ENCODE data around the gene LHFPL3. TPM values are rescaled to one million over a fixed set of nuclear protein-coding genes. Genes with fewer than 3 reads are reported as not detected.

LHFPL3 gene
- total RNA-seq, 1 donor from 2014 or later = 0.30 TPM

DNA sequence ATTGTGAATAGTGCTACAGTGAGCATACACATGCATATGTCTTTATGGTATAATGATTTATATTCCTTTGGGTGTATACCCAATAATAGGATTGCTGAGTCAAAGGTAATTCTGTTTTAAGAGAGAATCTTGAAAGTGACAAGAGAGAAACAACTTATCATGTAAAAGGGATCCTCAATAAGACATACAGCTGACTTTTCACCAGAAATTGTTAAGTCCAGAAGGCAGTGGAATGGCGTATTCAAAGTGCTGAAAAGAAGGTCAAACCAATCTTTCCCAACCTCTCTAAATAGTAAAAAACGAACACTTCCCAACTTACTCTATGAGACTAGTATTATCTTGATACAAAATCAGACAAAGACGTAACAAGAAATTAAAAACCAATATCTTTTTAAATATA is 59.8 kb downstream of the LHFPL3 start:
- TF ChIP-seq, protein P1, sequence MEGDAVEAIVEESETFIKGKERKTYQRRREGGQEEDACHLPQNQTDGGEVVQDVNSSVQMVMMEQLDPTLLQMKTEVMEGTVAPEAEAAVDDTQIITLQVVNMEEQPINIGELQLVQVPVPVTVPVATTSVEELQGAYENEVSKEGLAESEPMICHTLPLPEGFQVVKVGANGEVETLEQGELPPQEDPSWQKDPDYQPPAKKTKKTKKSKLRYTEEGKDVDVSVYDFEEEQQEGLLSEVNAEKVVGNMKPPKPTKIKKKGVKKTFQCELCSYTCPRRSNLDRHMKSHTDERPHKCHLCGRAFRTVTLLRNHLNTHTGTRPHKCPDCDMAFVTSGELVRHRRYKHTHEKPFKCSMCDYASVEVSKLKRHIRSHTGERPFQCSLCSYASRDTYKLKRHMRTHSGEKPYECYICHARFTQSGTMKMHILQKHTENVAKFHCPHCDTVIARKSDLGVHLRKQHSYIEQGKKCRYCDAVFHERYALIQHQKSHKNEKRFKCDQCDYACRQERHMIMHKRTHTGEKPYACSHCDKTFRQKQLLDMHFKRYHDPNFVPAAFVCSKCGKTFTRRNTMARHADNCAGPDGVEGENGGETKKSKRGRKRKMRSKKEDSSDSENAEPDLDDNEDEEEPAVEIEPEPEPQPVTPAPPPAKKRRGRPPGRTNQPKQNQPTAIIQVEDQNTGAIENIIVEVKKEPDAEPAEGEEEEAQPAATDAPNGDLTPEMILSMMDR (IDR thresholded peaks at IDR 0.05) = no peak
- TF ChIP-seq EZH2 (IDR thresholded peaks at IDR 0.05) (no peak), EZH2phosphoT487 (IDR thresholded peaks at IDR 0.05) (no peak)
- peaks cover 2% of the 10 kb centered on the region for H3K27me3 Mint-ChIP-seq (ENCODE audit: insufficient read depth, low read depth)

DNA sequence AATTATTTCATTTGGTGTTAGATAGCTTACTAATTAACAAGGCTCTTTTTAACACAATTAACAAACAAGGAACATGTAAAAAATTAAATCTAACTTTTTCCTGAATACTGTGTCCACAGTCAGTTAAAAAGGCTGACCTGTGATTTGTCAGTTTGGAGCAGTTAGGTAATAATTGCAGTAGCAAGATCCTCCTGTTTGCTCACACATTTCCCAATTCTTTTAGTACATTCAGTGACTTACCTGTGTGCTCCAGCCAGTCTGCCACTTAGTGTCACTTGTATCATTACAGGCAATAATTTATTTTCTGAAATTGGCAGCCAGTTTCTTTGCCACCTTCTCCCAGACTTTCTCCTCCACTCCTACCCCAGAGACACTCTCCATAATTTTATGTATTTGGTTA is 66.8 kb downstream of the LHFPL3 start:
- no peak for DNase-seq (ENCODE audit: low spot score)
- Histone ChIP-seq H3K9me3 (ENCODE audit: low read depth) (peaks cover 3% of the 10 kb centered on the region), H3K27ac (no peak overlapping the region), H3F3A (ENCODE audit: low read depth) (no peaks in the 10 kb centered on the region), H4K20me1 (ENCODE audit: low read depth) (no peaks in the 10 kb centered on the region), H3K4me3 (no peak overlapping the region), H3K27me3 (no peaks in the 10 kb centered on the region), H3K79me2 (ENCODE audit: low read depth) (no peaks in the 10 kb centered on the region), H3K36me3 (no peaks in the 10 kb centered on the region), H2AFZ (replicated peaks) (no peak overlapping the region), H3K4me1 (no peaks in the 10 kb centered on the region), H3K9ac (no peak overlapping the region), H3K4me2 (no peak overlapping the region)
- H3K27ac Mint-ChIP-seq = no peak overlapping the region
- H3K4me1 Mint-ChIP-seq = no peaks in the 10 kb centered on the region
- H3K36me3 Mint-ChIP-seq = no peaks in the 10 kb centered on the region
- H3K9me3 Mint-ChIP-seq = peaks cover 5% of the 10 kb centered on the region
- no peak overlapping the region for H3K4me3 Mint-ChIP-seq
- no peak for TF ChIP-seq EZH2phosphoT487 (IDR thresholded peaks at IDR 0.05)
- no peak for TF ChIP-seq EZH2 (IDR thresholded peaks at IDR 0.05)
- TF ChIP-seq, protein P1 (IDR thresholded peaks at IDR 0.05) = no peak
- peaks cover 2% of the 10 kb centered on the region for H3K27me3 Mint-ChIP-seq (ENCODE audit: insufficient read depth, low read depth)

More for the DNA sequence above, 59.8 kb downstream of the LHFPL3 start:
- no peak overlapping the region for H3K9ac ChIP-seq
- no peaks in the 10 kb centered on the region for H4K20me1 ChIP-seq (ENCODE audit: low read depth)
- H2AFZ ChIP-seq (replicated peaks) = no peak overlapping the region
- H3K9me3 ChIP-seq (ENCODE audit: low read depth) = peaks cover 20% of the 10 kb centered on the region
- Mint-ChIP-seq H3K27ac (no peak overlapping the region), H3K36me3 (no peaks in the 10 kb centered on the region), H3K9me3 (peaks cover 13% of the 10 kb centered on the region), H3K4me3 (no peak overlapping the region), H3K4me1 (no peaks in the 10 kb centered on the region)
- no peaks in the 10 kb centered on the region for H3F3A ChIP-seq (ENCODE audit: low read depth)
- no peaks in the 10 kb centered on the region for H3K79me2 ChIP-seq (ENCODE audit: low read depth)
- no peak overlapping the region for H3K27ac ChIP-seq
- DNase-seq (ENCODE audit: low spot score) = no peak
- H3K4me2 ChIP-seq = no peak overlapping the region
- H3K4me3 ChIP-seq = no peak overlapping the region
- H3K36me3 ChIP-seq = no peaks in the 10 kb centered on the region
- H3K27me3 ChIP-seq = no peaks in the 10 kb centered on the region
- no peaks in the 10 kb centered on the region for H3K4me1 ChIP-seq

DNA sequence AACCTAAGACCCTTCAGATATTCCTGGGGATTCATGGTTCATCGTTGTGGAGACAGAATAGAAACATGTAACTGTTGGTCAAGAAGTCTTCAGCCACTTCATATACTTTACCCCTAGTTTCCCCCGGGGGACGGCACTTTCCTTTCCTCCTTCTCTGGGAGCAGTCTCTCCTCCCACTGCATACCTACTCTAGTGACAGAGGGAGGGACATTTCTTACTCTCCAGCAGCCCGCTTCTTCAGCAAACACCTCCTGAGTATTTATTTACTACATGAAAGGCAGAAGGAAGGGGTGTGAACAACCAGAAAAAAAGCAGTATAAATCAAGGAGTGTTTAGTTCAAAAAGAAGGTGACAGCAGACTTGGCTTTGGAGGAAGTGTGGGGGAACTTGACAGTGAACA is 69.0 kb downstream of the LHFPL3 start:
- Mint-ChIP-seq H3K9me3 (no peaks in the 10 kb centered on the region), H3K27ac (no peak overlapping the region), H3K4me1 (no peaks in the 10 kb centered on the region), H3K36me3 (no peaks in the 10 kb centered on the region), H3K4me3 (no peak overlapping the region), H3K27me3 (ENCODE audit: insufficient read depth, low read depth) (no peaks in the 10 kb centered on the region)
- Histone ChIP-seq H3K27me3 (no peaks in the 10 kb centered on the region), H3K4me2 (no peak overlapping the region), H3K79me2 (ENCODE audit: low read depth) (no peaks in the 10 kb centered on the region), H3K36me3 (no peaks in the 10 kb centered on the region), H3K4me3 (no peak overlapping the region), H2AFZ (replicated peaks) (no peak overlapping the region), H3K9ac (no peak overlapping the region), H3F3A (ENCODE audit: low read depth) (no peaks in the 10 kb centered on the region), H4K20me1 (ENCODE audit: low read depth) (no peaks in the 10 kb centered on the region), H3K9me3 (ENCODE audit: low read depth) (peaks cover 3% of the 10 kb centered on the region), H3K27ac (no peak overlapping the region), H3K4me1 (no peaks in the 10 kb centered on the region)
- TF ChIP-seq EZH2 (IDR thresholded peaks at IDR 0.05) = no peak
- TF ChIP-seq EZH2phosphoT487 (IDR thresholded peaks at IDR 0.05) = no peak
- TF ChIP-seq, protein P1 (IDR thresholded peaks at IDR 0.05) = no peak
- DNase-seq (ENCODE audit: low spot score) = no peak
